ENCODE measurements around the gene SBF2.

GRCh38 chr11:10314199-10315072 is 20.4 kb upstream of the SBF2 start:
- TF ChIP-seq CTCF (IDR thresholded peaks at IDR 0.05 in 4 of 5, conservative IDR thresholded peaks at IDR 0.05 in 1 of 5) (no peak), POLR2A (IDR thresholded peaks at IDR 0.05) (no peak)

All from gastrocnemius medialis (tissue), 4 donors.